Glutamatergic neuron (in vitro differentiated cells): ENCODE data around the gene SEMA4D. TPM values are rescaled to one million over a fixed set of nuclear protein-coding genes. Genes with fewer than 3 reads are reported as not detected.

Source experiments
- DNase-seq: peaks from one replicate; pipeline ENCODE4 v3.0.0; 2022
- H3K27ac Mint-ChIP-seq: one replicate; pipeline ENCODE4 v1.8.0; 2020; ENCODE audit warnings: mild to moderate bottlenecking, mixed read lengths, inconsistent platforms; ENCODE audit not compliant: unreplicated experiment
- H3K27me3 Mint-ChIP-seq: one replicate; pipeline ENCODE4 v1.8.0; 2020; ENCODE audit warnings: mild to moderate bottlenecking, moderate library complexity, mixed read lengths, inconsistent platforms; ENCODE audit not compliant: unreplicated experiment
- H3K36me3 Mint-ChIP-seq: one replicate; pipeline ENCODE4 v1.8.0; 2020; ENCODE audit warnings: mild to moderate bottlenecking, mixed read lengths, inconsistent platforms; ENCODE audit not compliant: unreplicated experiment
- H3K4me1 Mint-ChIP-seq: one replicate; pipeline ENCODE4 v1.8.0; 2020; ENCODE audit warnings: mild to moderate bottlenecking, low read depth, mixed read lengths, inconsistent platforms; ENCODE audit not compliant: unreplicated experiment
- H3K4me3 Mint-ChIP-seq: one replicate; pipeline ENCODE4 v1.8.0; 2020; ENCODE audit warnings: mild to moderate bottlenecking, mixed read lengths, inconsistent platforms; ENCODE audit not compliant: unreplicated experiment
- H3K9me3 Mint-ChIP-seq: one replicate; pipeline ENCODE4 v1.8.0; 2020; ENCODE audit warnings: mild to moderate bottlenecking, moderate library complexity, mixed read lengths, inconsistent platforms; ENCODE audit not compliant: unreplicated experiment
- CTCF ChIP-seq: fragments of 200-600 bp; sonication (generic); IDR thresholded peaks from one replicate; pipeline ENCODE4 v1.5.0; 2021; ENCODE audit not compliant: partially characterized antibody, unreplicated experiment
- total RNA-seq: library from RNA; stranded (reverse); fragmentation: NEBNext Ultra II Directional; extraction: Animal tissue kit (Norgen Biotek cat#: 25700); gene quantifications from one replicate; pipeline ENCODE4 v1.2.1, GENCODE V29; 2021; ENCODE audit not compliant: unreplicated experiment

The SEMA4D gene
- total RNA-seq, 1 donor from 2014 or later = 192 TPM

- H3K27ac Mint-ChIP-seq = peak overlapping the region; percentile 99
- H3K36me3 Mint-ChIP-seq = no peaks in the 10 kb centered on the region
- H3K4me3 Mint-ChIP-seq = peak overlapping the region; percentile 87
- H3K27me3 Mint-ChIP-seq = peaks cover 8% of the 10 kb centered on the region
- peaks cover 19% of the 10 kb centered on the region for H3K9me3 Mint-ChIP-seq
- peaks cover 34% of the 10 kb centered on the region for H3K4me1 Mint-ChIP-seq
- no peak for TF ChIP-seq CTCF
- DNase-seq = peak; percentile 30
These were observed 503 bp downstream of the SEMA4D start for GRCh38 chr9:89497257-89497963.

- H3K27ac Mint-ChIP-seq = peak overlapping the region; percentile 99
- no peaks in the 10 kb centered on the region for H3K36me3 Mint-ChIP-seq
- H3K4me1 Mint-ChIP-seq = peaks cover 41% of the 10 kb centered on the region
- H3K9me3 Mint-ChIP-seq = peaks cover 20% of the 10 kb centered on the region
- peak overlapping the region; percentile 87 for H3K4me3 Mint-ChIP-seq
- TF ChIP-seq CTCF = no peak
- DNase-seq = no peak
- H3K27me3 Mint-ChIP-seq = peaks cover 8% of the 10 kb centered on the region
These were observed 1.2 kb downstream of the SEMA4D start for GRCh38 chr9:89496645-89497256.

DNA sequence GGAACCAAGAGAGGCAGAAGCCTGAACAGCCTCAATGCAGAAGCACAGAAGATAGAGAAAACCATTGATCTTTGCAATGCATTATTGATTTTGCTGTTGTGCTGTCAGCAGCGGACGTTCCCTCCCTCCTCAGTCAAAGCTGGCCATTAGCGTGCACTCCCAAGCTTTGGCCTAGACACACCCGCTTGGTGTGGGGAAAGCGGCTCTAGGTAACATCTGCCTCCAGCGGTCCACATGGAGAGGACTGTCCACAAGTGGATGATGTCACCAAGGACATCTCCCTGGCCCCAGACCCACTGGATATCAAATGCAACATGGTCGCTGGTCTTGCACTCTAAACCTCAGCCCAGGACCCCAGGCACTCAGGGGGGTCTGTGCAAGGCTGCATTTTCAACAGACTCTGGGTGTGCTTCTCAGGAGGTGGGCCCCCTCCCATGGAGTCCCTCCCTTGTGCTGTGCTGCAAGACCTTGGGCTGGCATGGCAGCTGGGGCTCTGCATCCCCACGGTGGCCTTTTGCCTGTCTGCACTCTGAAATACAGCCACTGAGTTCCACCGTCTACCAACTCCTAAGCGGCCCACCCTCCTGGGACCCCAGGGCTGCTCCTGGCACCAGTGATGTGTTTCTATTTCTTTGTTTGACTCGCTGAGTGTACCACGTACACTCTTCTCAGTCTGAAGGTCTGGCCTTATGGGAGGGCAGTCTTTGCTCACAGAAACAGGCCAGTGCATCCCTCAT lies 1.9 kb downstream of the SEMA4D start:
- H3K27me3 Mint-ChIP-seq = peaks cover 12% of the 10 kb centered on the region
- DNase-seq = peak; percentile 82
- no peak for TF ChIP-seq CTCF
- peaks cover 20% of the 10 kb centered on the region for H3K9me3 Mint-ChIP-seq
- H3K4me3 Mint-ChIP-seq = peak overlapping the region; percentile 87
- peaks cover 46% of the 10 kb centered on the region for H3K4me1 Mint-ChIP-seq
- peak overlapping the region; percentile 99 for H3K27ac Mint-ChIP-seq
- no peaks in the 10 kb centered on the region for H3K36me3 Mint-ChIP-seq

GRCh38 chr9:89494199-89494598 lies 3.7 kb downstream of the SEMA4D start:
- peaks cover 14% of the 10 kb centered on the region for H3K27me3 Mint-ChIP-seq
- DNase-seq = peak; percentile 35
- peak overlapping the region; percentile 99 for H3K27ac Mint-ChIP-seq
- no peaks in the 10 kb centered on the region for H3K36me3 Mint-ChIP-seq
- peak overlapping the region; percentile 87 for H3K4me3 Mint-ChIP-seq
- H3K9me3 Mint-ChIP-seq = peaks cover 23% of the 10 kb centered on the region
- H3K4me1 Mint-ChIP-seq = peaks cover 56% of the 10 kb centered on the region
- no peak for TF ChIP-seq CTCF
